ENCODE measurements around the gene DBNDD1.

DBNDD1 gene

DNA sequence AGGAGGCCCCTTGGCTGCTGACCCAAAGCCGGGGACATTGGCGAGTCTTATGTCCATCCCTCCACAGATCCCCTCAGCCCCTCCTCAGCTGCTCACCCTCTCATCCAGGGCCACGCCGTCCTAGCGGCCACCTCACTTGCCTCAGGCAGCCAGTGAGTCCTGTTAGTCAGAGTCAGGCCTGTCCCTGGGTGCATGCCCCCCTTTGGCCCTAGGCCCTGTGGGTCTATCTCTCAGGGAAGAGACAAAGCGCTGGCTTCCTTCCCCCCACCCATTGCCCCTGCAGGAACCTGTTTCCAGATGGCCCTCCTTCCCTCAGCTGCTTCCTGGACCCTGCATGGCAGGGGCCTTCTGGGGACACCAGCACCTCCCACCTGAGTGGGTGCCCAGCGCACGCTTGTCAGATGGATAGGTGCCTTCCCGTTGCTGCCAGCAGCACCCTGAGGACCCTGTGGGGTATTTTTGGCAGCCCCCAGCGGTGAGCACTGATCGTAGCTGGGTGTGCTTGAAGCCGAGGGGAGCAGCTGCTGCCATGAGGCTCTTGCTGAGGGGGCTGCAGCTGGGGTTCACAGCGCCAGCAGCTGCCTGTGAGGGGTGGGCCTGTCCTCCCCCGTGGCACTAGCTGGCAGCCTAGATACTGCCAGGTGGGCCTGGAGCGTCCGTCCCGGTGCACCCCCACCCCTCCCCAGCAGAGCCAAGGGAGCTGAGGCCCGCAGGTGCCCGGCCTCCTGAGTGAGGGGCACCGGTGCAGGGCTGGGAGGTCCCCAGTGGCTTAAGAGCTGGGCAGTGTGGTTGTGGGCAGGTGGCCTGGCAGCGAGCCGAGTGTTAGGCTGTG, 8.4 kb downstream of the DBNDD1 start:
- DNase-seq, result no peak

DNA sequence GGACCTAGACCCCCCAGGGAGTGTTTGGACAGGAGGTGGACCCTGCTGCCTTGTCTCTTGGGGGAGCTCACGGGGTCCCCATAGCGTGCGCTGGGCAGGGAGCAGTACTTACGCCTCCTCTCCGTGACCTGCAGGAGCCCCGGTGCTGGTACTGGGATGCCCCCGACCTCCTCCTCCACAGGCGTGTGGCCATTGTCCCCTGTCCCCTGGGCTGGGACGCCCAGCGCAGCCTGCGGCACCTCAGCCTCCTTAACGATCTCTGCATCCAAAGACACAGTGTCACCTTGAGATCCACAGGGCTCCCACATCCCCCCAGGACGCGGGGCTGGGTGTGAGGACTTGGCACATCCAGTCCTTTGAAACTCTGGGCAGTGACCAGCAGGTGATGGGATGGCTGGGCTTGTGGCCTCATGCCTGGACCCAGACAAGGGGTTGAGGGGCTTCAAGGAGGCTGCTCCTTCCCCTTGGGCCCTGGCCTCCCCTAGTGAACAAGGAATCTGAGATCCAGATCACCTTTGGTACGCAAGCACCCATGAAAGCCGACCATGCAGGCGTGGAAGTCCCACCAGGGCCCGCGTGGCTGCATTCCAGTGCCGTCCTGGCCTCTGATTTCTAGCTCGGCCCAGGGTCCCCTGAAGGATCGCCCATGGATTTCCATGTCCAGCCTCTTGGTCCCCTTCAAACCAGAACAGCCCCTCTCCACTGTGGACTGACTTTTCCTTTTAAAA, 9.9 kb downstream of the DBNDD1 start:
- no peak for DNase-seq

DNA sequence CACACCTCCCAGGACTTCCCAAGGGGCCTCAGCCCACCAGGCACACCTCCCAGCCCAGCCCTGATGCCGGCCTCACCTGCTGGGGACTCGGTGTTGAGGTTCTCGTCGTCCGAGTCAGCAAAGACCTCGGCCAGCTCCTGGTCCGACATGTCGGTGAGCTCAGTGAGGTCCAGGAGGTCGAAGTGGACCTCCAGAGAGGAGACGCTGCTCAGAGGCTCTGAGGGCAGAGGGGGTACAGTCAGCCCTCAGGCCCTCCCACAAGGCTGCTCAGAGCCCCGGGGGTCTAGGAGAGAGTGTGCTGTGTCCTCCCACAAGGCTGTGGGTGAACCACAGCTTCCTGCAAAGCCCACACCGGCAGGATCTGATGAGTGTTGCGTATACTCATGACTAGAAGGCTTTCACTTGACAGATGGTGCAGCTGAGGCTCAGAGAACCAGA, 10.5 kb downstream of the DBNDD1 start:
- peak; percentile 71 for DNase-seq

DNA sequence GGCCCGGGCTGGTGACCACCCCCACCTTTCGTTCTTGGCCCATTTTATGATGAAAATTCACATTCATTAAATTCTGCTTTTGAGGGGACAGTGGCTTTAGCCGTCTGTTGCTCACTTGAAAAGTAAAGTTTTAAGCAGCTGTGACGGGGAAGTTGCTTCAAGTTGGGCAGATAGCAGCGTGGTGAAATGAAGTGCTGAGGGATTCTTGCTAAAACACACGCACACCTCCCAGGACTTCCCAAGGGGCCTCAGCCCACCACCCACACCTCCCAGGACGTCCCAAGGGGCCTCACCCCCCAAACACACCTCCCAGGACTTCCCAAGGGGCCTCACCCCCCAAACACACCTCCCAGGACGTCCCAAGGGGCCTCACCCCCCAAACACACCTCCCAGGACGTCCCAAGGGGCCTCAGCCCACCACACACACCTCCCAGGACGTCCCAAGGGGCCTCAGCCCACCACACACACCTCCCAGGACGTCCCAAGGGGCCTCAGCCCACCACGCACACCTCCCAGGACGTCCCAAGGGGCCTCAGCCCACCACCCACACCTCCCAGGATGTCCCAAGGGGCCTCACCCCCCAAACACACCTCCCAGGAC, 11.5 kb downstream of the DBNDD1 start:
- peak; percentile 49 for DNase-seq

DNA sequence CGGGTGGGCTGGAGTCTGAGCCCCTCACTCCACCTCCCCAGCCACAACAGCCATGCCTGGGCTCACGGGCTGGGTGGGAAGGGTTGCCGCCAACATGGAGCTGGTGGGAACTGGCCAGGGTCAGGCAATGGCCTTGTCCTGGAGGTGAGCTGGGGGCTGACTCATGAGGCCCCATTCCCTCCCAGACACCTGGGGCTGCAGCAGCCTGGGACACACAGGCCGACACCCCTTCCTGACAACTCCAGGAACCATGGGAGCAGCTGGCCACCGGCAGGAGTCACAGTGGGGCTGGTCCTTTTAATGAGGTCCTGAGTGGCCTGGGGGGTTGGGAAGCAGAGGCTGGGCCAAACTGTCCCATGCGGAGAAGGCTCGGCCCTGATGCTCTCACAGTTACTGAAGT, 12.2 kb downstream of the DBNDD1 start:
- DNase-seq, result no peak

DNA sequence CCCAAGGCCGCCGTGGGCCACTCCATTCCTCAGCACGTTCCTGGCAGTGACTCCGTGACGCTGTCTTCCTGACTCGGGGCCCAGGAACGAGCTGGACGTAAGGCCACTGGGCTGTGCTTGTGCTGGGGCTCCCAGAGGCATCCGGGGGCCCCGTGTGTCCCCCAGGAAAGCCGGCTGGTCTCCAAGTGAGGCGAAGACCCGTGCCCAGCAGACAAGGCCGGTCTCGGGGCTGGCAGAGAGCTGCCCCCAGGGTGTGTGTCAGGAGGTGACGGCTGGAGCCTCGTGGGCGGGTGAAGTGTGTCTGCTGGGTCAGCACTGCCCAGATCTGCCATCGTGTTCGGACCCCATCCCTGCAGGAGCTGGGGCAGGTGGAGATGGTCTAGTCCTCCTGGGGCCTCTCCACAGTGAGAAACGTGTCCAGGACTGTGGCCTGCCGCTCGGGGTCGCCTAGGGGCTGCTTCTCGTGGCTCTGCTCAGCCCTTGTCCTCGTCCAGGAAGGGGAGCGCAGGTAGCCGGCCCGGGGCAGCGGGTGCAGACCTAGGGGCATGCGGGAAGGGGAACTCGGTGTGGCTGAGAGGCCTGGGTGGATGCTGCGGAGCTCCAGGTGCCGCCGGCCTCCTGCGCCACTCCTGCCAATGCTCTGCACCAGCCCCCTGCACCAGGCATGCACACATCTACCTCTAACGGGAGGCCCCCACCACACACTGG, 13.1 kb downstream of the DBNDD1 start:
- no peak for DNase-seq

DNA sequence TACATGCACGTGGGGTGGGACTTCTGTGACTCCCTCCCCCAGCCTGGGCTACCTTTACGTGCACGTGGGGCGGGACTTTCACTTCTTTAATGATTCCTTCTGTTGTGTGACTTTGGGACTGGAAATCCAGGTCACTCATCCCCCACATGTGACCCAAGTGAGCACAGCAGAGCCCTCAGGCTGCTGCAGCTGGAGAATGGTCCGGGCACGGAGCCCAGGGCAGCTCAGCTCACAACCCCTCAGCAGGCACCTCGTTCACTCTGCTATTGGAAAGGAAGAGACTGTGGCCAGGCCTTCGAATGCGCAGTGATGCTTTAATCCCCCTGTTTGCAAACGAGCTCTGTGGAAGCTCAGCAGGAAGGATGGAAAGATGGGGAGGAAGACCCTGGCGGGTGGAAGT, 14.7 kb downstream of the DBNDD1 start:
- no peak for DNase-seq

DNA sequence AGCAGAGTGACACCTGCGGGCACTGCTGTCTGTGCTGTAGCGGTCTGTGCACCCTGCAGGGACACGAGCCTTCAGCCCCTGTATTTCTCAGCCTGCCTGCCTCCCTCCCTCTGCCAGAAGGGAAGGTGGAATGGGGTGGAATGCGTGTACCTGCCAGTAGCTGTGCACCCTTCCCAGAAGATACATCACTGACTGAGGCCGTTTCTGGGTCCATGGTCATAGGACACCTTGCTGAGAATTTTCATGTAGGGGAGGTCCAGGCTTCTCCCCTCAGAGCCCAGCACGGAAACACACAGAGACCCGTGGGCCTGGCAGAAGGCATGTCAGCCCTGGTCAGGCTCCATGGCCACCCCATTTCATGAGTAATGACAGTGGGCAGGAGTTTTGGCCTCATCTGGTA, 16.5 kb downstream of the DBNDD1 start:
- no peak for DNase-seq

DNA sequence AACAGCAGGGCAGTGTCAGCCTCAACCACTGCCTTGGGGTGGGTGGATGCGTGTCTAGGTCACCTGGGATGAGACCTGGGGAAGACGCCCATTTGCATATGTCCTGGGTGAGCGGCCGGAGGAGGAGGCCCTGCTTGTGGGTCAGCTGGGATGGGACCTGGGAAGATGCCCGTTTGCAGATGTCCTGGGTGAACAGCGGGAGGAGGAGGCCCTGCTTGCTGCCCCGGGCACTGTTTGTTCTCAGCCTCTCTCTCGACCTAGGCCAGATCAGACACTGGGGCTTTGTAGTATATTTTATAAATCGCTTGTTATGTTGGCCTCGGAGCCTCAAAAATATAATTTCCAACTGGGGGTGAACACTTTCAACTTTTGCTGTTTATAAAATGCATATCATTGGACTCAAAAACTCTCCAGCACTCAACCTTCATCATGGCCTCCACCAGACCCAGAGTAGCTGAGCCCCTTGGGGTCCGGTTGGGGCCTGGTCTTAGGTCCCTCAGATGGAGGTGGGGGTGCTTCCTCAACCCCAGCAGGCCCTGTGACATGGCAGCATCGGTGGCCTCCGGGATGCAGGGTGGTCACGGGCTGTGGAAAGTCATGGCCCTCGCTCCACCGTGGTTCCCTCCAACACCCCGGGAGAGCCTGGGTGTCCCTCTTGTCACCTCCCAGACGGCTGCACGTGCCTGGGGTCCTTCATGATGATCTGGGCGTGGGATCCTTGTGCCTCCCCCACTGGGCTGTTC, 17.3 kb downstream of the DBNDD1 start:
- no peak for DNase-seq

DNA sequence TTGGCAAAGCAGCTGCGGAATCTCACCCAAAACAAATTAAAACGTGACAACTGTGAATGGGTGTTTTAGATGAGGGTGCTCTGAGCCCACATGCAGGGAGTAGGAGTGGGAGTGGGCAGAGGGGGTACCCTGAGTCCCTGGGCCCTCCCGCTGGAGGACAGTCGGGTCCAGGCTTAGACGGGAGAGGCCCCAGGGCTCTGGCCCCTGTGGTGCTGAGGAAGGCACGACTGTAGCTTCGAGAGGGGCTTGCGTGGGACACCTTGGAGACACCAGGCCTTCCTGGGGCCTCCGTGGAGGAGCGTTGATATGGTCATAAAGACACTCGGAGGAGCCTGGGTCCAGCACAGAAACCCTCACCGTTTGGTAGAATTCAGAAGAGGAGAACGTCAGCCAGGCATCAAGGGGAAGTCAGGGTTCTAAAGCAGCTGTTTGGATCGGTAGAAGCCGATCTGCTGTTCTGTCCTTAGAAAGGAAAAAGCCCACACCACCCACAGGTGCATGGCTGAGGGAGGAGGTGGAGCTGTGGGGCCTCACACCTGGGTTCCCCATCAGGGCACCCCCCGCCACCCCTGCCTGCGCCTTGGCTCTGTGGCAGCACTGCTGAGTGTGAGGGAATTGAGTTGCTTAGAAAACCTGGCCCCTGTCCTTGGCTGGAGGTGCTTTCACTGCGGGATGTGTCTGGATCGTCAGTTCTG, 18.4 kb downstream of the DBNDD1 start:
- no peak for DNase-seq

DNA sequence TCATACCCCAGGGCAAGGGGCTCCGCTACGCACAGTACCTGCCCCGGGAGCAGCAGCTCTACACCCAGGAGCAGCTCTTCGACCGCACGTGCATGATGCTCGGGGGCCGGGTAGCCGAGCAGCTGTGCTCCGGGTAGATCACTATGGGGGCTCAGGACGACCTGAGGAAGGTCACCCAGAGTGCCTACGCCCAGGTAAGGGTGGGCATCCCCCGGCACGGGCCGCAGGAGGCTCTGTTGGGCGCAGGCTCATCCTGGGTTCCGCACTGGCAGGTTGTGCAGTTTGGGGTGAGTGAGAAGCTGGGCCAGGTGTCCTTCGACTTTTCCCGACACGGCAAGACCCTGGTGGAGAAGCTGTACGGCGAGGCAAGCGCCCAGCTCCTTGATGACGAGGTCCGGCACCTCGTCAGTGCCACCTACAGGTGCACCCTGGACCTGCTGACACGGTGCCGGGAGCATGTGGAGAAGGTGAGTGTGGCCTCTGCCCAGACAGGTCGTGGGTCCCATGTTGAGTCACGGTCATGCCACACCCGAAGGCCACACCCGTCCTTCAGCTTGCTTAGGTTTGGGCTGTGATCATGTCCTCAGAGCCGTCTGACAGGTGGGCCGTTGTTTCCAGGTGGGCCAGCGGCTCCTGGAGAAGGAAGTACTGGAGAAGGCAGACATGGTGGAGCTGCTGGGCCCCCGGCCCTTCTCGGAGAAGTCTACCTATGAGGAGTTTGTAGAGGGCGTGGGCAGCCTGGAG, 19.3 kb downstream of the DBNDD1 start:
- no peak for DNase-seq

DNA sequence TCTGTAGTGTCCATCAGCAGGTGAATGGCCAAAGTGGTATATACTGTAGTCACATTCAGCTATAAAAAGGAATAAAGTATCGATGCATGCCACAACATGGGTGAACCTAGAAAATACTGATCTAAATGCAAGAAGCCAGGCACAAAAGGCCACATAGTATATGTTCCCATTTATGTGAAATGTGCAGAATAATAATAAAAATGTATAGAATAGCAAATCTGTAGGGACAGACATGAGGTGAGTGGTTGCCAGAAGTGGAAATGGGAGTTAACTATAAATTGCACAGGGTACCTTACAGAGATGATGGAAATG, 23.1 kb downstream of the DBNDD1 start:
- DNase-seq, result no peak

DNA sequence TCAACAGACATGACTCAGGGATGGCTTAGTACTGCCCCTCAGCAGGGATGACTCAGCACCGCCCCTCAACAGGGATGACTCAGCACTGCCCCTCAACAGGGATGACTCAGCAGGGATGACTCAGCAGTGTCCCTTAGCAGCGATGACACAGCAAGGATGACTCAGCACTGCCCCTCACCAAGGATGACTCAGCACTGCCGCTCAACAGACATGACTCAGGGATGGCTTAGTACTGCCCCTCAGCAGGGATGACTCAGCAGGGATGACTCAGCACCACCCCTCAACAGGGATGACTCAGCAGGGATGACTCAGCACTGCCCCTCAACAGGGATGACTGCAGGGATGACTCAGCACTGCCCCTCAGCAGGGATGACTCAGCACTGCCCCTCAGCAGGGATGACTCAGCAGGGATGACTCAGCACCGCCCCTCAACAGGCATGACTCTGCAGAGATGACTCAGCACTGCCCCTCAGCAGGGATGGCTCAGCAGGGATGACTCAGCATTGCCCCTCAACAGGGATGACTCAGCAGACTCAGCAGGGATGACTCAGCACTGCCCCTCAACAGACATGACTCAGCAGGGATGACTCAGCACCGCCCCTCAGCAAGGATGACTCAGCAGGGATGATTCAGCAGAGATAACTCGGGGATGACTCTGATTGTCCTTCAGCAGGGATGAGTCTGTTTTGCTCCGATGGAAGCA, 23.6 kb downstream of the DBNDD1 start:
- DNase-seq, result peak; percentile 35

DNA sequence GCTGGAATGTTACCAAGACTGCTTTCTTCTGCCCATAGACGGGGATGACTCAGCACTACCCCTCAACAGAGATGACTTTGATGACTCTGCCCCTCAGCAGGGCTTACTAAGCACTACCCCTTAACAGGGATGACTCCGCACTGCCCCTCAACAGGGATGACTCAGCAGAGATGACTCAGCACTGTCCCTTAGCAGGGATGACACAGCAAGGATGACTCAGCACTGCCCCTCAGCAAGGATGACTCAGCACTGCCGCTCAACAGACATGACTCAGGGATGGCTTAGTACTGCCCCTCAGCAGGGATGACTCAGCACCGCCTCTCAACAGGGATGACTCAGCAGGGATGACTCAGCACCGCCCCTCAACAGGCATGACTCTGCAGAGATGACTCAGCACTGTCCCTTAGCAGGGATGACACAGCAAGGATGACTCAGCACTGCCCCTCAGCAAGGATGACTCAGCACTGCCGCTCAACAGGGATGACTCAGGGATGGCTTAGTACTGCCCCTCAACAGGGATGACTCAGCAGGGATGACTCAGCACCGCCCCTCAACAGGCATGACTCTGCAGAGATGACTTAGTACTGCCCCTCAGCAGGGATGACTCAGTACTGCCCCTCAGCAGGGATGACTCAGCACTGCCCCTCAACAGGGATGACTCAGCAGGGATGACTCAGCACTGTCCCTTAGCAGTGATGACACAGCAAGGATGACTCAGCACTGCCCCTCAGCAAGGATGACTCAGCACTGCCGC, 24.4 kb downstream of the DBNDD1 start:
- DNase-seq, result peak; percentile 42

DNA sequence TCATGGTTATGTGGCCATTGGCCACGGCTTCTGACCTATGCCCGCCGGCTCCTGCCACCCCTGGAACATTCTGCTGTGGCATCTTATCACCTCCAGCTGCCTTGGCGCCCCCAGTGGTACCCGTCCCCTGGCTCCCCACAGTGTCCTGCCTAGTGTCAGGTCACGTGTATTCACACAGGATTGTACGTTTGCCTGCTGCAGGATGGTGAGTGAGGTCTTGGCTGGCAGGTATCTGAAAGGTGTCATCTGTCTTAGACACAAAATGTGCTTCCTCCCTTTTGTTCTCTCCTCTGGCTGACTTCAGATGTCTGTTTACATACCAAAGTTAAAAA, 24.9 kb downstream of the DBNDD1 start:
- no peak for DNase-seq

DNA sequence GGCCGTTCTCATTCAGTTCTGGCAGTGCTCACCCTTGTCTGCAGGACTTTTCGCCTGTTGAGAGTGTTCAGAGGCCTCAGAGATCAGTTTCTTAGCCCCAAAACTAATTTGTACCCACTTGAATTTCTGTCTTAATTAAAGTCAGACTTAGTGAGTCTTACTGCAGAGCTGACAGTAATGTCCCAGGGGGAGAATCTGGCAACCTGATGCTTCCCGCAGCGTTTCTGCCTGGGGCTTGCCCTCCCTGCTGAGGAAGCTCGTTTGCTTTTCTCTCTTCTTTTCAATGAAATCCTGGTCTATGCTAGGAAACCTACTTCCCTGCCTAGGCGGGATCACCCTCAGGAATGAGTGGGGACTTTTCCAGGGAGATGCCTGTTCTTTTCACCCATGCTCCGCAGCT, 25.3 kb downstream of the DBNDD1 start:
- no peak for DNase-seq

DNA sequence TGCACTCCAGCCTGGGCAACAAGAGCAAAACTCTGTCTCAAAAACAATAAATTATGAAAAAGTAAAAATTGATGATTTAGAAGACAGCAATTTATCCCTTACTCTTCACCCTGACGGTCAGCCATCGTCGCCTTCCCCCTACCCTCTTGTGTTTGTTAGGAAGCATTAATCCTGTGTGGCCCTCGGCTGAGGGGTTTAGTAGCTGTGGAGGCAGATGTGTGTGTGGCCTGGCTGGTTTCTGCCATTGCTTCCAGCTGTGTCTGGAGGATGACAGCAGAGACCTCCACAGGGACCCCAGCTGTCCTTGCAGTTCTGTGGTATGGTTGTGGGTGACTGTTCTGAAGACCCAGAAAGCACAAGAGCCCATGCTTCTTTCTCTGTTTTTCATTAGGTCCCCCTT, 25.9 kb downstream of the DBNDD1 start:
- no peak for DNase-seq

DNA sequence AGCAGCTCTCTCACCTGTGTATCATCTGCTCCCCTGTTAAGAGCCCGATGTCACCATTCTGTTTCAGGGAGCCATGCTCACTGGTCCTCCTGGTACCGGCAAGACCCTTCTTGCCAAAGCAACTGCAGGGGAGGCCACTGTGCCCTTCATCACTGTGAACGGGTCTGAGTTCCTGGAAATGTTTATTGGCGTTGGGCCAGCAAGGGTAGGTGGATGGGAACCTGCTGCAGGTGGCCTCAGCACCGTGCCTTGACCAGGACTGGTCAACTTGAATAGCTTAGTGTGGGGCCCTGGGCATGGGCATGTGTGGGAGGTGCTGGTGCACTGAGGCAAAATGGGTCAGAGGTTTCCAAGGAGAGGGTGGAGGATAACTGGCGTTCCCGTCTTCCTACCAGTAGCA, 28.5 kb downstream of the DBNDD1 start:
- no peak for DNase-seq

DNA sequence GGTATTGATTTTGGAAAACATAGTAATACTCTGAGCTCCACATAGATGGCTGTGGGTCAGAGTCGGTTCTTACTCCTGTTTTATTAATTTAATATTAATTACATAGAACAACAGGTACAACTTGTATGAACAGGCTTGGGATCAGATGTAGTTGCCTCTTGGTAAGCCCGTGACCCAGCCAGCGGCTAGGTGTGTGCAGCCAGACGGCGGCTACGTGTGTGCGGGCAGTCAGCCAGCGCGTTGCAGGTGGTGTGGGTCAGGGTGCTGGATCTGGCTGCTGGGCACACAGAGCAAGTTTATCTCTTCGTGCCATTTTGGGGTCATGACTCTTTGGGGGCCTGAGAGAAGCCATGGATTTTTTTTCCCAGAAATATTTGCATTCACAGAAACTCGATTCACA, 30.3 kb downstream of the DBNDD1 start:
- no peak for DNase-seq

DNA sequence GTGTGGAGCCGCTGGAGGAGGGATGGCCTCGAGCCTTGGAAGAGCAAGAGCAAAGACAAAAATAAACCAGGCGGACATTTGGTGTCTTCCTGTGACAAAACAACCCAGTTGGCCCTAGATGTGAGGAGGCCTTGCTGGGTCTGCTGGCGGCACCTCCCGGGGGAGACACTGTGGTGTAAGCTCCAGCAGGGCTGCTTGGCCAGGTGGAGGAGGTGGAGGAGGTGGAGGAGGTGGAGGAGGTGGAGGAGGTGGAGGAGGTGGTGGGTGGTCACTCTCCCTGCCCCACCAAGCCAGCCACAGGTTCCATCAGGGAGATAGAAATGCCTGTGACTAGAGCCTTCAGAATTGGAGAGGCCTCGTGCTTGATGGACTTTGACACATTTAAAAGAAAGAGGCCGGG, 32.1 kb downstream of the DBNDD1 start:
- no peak for DNase-seq
